PFSK-1 (cell line): ENCODE data around the gene ANKRD37.

Experiments used
- FOXP2 ChIP-seq: optimal IDR thresholded peaks from 2 replicates; pipeline ENCODE3; 2011; ENCODE audit warnings: borderline replicate concordance, control low read depth, inconsistent platforms; ENCODE audit not compliant: insufficient read depth; ENCODE audit errors: extremely low read length, extremely low read depth
- POLR2AphosphoS5 ChIP-seq: IDR thresholded peaks from 2 replicates; pipeline ENCODE4 v1.6.1; 2012; ENCODE audit warnings: low read depth, mild to moderate bottlenecking, control low read depth, low read length, moderate library complexity
- SIN3A ChIP-seq: IDR thresholded peaks from 2 replicates; pipeline ENCODE4 v1.6.1; 2012; ENCODE audit warnings: mild to moderate bottlenecking, low read length, moderate library complexity, borderline replicate concordance; ENCODE audit not compliant: insufficient read depth
- TAF1 ChIP-seq: IDR thresholded peaks from 2 replicates; pipeline ENCODE4 v1.6.1; 2012; ENCODE audit warnings: low read length, control low read depth, borderline replicate concordance; ENCODE audit not compliant: insufficient read depth
- TF ChIP-seq, protein P1 (sequence below), 2 experiments: IDR thresholded peaks; 2 replicates each; pipeline versions ENCODE4 v1.6.1 to v1.8.0; 2011 to 2012; ENCODE audit warnings: low read depth in 2 of 2, low read length in 2 of 2, control low read depth in 1 of 2, inconsistent platforms in 1 of 2, mild to moderate bottlenecking in 1 of 2, moderate library complexity in 1 of 2; ENCODE audit not compliant: insufficient read depth in 1 of 2

The ANKRD37 gene

DNA sequence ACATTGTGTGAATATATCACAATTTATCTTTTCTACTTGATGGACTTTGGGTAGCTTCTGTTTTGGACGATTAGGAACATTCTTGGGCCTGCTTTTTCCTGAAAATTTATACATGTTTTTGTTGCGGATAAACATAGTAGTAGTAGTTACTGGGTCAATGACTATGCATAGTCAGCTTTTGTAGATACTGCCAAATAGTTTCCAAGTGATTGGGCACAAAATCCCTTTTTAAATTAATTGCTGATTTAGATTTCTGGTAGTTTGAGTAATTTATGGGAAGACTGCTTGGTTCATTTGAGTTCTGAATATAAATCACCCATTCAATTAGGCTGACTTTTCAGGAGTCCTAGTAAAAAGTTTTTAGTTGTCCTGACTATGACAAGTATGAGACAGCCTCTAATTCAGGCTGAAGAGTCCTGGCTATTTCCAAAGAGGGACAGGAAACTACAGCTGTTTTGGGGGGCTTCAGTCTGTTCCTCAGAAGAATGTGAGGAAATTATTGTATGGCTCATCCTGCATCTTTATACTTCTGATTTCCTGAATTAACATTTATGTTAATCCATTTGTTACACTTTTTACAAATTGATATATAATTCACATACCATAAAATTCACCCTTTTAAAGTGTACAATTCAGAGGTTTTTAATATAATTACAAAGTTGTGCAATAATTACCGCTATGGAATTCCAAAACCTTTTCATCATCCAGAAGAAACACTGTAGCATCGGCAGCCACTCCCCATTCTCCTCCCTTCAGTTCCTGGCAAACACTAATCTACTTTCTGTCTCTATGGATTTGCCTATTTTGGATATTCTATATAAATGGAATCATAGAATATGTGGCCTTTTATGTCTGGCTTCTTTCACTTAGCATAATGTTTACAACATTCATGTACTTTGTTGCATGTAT, 15.1 kb upstream of the ANKRD37 start:
- TF ChIP-seq TAF1: no peak
- TF ChIP-seq FOXP2: no peak
- no peak for TF ChIP-seq POLR2AphosphoS5
- TF ChIP-seq, protein P1, sequence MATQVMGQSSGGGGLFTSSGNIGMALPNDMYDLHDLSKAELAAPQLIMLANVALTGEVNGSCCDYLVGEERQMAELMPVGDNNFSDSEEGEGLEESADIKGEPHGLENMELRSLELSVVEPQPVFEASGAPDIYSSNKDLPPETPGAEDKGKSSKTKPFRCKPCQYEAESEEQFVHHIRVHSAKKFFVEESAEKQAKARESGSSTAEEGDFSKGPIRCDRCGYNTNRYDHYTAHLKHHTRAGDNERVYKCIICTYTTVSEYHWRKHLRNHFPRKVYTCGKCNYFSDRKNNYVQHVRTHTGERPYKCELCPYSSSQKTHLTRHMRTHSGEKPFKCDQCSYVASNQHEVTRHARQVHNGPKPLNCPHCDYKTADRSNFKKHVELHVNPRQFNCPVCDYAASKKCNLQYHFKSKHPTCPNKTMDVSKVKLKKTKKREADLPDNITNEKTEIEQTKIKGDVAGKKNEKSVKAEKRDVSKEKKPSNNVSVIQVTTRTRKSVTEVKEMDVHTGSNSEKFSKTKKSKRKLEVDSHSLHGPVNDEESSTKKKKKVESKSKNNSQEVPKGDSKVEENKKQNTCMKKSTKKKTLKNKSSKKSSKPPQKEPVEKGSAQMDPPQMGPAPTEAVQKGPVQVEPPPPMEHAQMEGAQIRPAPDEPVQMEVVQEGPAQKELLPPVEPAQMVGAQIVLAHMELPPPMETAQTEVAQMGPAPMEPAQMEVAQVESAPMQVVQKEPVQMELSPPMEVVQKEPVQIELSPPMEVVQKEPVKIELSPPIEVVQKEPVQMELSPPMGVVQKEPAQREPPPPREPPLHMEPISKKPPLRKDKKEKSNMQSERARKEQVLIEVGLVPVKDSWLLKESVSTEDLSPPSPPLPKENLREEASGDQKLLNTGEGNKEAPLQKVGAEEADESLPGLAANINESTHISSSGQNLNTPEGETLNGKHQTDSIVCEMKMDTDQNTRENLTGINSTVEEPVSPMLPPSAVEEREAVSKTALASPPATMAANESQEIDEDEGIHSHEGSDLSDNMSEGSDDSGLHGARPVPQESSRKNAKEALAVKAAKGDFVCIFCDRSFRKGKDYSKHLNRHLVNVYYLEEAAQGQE (IDR thresholded peaks at IDR 0.05; ENCODE audit: insufficient read depth in 1 of 2, low read depth in 2 of 2, low read length in 2 of 2): no peak
- no peak for TF ChIP-seq SIN3A

DNA sequence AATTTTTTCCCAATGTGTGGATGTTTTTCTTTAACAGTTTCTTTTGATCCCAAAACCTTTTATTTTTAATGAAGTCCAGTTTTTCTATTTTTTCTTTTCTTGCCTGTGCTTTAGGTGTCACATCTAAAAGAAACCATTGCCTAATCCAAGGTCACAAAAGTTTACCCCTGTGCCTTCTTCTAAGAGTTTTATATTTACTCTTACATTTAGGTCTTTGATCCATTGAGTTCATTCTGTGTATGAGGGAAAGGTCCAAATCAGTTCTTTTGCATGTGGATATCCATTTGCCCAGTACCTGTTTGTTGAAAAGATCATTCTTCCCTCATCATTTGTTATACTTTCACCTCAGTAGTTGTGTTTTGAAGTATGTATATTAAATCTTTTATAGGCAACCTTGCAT, 13.9 kb upstream of the ANKRD37 start:
- TF ChIP-seq POLR2AphosphoS5 (no peak), SIN3A (no peak), FOXP2 (no peak), TAF1 (no peak)
- TF ChIP-seq, protein P1 (IDR thresholded peaks at IDR 0.05; ENCODE audit: insufficient read depth in 1 of 2, low read depth in 2 of 2, low read length in 2 of 2): no peak

DNA sequence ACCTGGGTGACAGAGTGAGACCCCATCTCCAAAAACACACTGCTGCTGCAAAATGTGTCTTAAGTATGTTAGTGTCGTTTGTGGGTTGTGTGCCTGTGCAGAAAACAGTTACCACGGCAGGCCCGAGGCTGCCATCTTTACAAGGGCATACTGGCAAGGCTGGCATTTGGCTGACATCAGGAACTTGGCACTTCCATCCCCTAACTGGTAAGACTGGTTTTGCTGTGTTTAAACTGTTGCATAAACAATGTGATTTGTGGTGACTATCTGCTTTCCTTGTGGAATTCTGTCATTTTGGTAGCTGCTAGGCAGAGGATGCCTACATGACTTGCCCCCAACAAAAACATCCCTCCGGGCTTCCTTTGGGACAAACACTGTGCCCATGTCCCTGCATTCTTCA, 13.2 kb upstream of the ANKRD37 start:
- TF ChIP-seq TAF1 (no peak), SIN3A (no peak), POLR2AphosphoS5 (no peak), FOXP2 (no peak)
- TF ChIP-seq, protein P1 (IDR thresholded peaks at IDR 0.05; ENCODE audit: insufficient read depth in 1 of 2, low read depth in 2 of 2, low read length in 2 of 2): no peak

DNA sequence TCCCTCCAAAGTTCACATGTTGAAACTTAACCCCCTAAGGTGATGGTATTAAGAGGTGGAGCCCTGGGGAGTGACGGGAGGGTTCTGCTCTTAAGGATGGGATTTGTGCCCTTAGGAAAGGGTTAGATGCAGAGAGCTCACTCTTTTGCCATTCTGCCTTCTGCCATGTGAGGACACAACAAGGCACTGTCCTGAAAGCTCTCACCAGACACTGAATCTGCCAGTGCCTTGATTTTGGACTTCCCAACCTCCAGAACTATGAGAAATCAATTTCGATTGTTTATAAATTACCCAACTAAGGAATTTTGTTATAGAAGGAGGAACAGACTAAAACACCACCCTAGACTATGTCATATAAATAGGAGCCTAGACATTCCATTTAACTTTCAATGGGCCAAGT, 12.6 kb upstream of the ANKRD37 start:
- TF ChIP-seq TAF1 (no peak), FOXP2 (no peak), POLR2AphosphoS5 (no peak), SIN3A (no peak)
- TF ChIP-seq, protein P1 (IDR thresholded peaks at IDR 0.05; ENCODE audit: insufficient read depth in 1 of 2, low read depth in 2 of 2, low read length in 2 of 2): no peak
